ENCODE data around the gene HS3ST3A1. TPM values are rescaled to one million over a fixed set of nuclear protein-coding genes. Genes with fewer than 3 reads are reported as not detected.

The HS3ST3A1 gene
- total RNA-seq, 1 experiment from 2014 or later, result not detected

- Histone ChIP-seq H4K20me1 (ENCODE audit: insufficient read depth) (no peaks in the 10 kb centered on the region), H3K4me3 (replicated peaks in 1 of 2; ENCODE audit: low read depth in 1 of 2, low read length in 2 of 2) (no peak overlapping the region), H3K4me1 (ENCODE audit: control insufficient read depth in 1 of 2, insufficient read depth in 2 of 2, low read length in 2 of 2) (no peaks in the 10 kb centered on the region), H3K9ac (ENCODE audit: low read length) (no peak overlapping the region), H2AFZ (ENCODE audit: low read depth, low read length, poor library complexity, severe bottlenecking) (no peak overlapping the region), H3K79me2 (ENCODE audit: insufficient read depth, low read length) (no peaks in the 10 kb centered on the region), H3K27ac (ENCODE audit: low read depth, low read length) (no peak overlapping the region), H3K9me3 (ENCODE audit: control insufficient read depth in 1 of 2, insufficient read depth in 1 of 2, low read depth in 1 of 2, low read length in 2 of 2) (no peaks in the 10 kb centered on the region), H3K36me3 (ENCODE audit: control insufficient read depth in 1 of 2, insufficient read depth in 2 of 2, low read length in 2 of 2) (no peaks in the 10 kb centered on the region), H3K9me2 (ENCODE audit: insufficient read depth) (no peaks in the 10 kb centered on the region), H3K27me3 (ENCODE audit: insufficient read depth, low read length) (no peaks in the 10 kb centered on the region), H3K4me2 (ENCODE audit: low read length) (no peak overlapping the region)
- CTCF ChIA-PET, result no interaction called here
- intact Hi-C loops (cut with micrococcal nuclease), result no loop called here
- ATAC-seq (no peak), DNase-seq (ENCODE audit: low read depth, low spot score) (no peak)
- TF ChIP-seq POLR2AphosphoS5 (IDR thresholded peaks at IDR 0.05; ENCODE audit: low read depth, low read length), result no peak
- TF ChIP-seq ELF1 (IDR thresholded peaks at IDR 0.05; ENCODE audit: borderline replicate concordance, low read depth), result no peak
- no peak for TF ChIP-seq EZH2 (IDR thresholded peaks at IDR 0.05)
- no peak for TF ChIP-seq ZNF274 (IDR thresholded peaks at IDR 0.05; ENCODE audit: low read depth, low read length)
- TF ChIP-seq SP1 (IDR thresholded peaks at IDR 0.05; ENCODE audit: low read depth), result no peak
- TF ChIP-seq TCF7L2 (IDR thresholded peaks at IDR 0.05; ENCODE audit: borderline replicate concordance, extremely low read depth, insufficient read depth, insufficient read length), result no peak
- no peak for TF ChIP-seq SIN3A (IDR thresholded peaks at IDR 0.05; ENCODE audit: low read depth)
- TF ChIP-seq POLR2A (IDR thresholded peaks at IDR 0.05; ENCODE audit: borderline replicate concordance, extremely low read depth, insufficient read depth, insufficient read length), result no peak
- TF ChIP-seq EZH2phosphoT487 (IDR thresholded peaks at IDR 0.05; ENCODE audit: borderline replicate concordance), result no peak
- no peak for TF ChIP-seq JUND (IDR thresholded peaks at IDR 0.05)
- TF ChIP-seq MAX (IDR thresholded peaks at IDR 0.05), result no peak
- TF ChIP-seq EGR1 (IDR thresholded peaks at IDR 0.05; ENCODE audit: low read depth), result no peak
- TF ChIP-seq CBX3 (IDR thresholded peaks at IDR 0.05; ENCODE audit: low read depth), result no peak
- TF ChIP-seq REST (IDR thresholded peaks at IDR 0.05; ENCODE audit: low read depth), result no peak
- no peak for TF ChIP-seq ZFX (IDR thresholded peaks at IDR 0.05)
- RAD21 ChIA-PET (ENCODE audit: low non-redundant PET in 1 of 2, low total read pairs in 2 of 2, uncharacterized antibody in 2 of 2, unreplicated experiment in 2 of 2), result no interaction called here
- BruUV-seq (replicated peaks), result no TSS peak
- POLR2A ChIA-PET, result no interaction called here
Measured at GRCh38 chr17:13500947-13501346, 100.8 kb downstream of the HS3ST3A1 start.
